Esophagus squamous epithelium (tissue), 5 donors: ENCODE data around the gene MAZ. TPM values are rescaled to one million over a fixed set of nuclear protein-coding genes. Genes with fewer than 3 reads are reported as not detected.
"Not testable (repeated sequence)": the region's sequence is repeated elsewhere in the genome, so short reads cannot be mapped to it uniquely, and the experiment has no call there.

Experiments used
- DNase-seq: peaks from one replicate; lab custom pipeline; 2025; lab: John Stamatoyannopoulos, UW
- H3K27ac ChIP-seq, 4 donors: fragments of 200-600 bp; sonication (generic); one replicate each; pipeline ENCODE4 v1.5.1; 2016 to 2019; ENCODE audit warnings: mild to moderate bottlenecking in 1 of 4
- H3K27me3 ChIP-seq, 4 donors: fragments of 200-600 bp; sonication (generic); 1 replicate in 3 of 4; 2 replicates in 1 of 4; pipeline versions ENCODE4 v1.5.1 to v1.6.0; 2017 to 2021; ENCODE audit warnings: antibody characterized with exemption in 1 of 4
- H3K36me3 ChIP-seq, 3 donors: fragments of 200-600 bp; sonication (generic); one replicate each; pipeline ENCODE4 v1.5.1; 2016 to 2019
- H3K4me1 ChIP-seq, 3 donors: fragments of 200-600 bp; sonication (generic); one replicate each; pipeline ENCODE4 v1.5.1; 2017 to 2019
- H3K4me3 ChIP-seq, 4 donors: fragments of 200-600 bp; sonication (generic); 1 replicate in 3 of 4; 2 replicates in 1 of 4; pipeline ENCODE4 v1.5.1; 2016 to 2019; ENCODE audit warnings: mild to moderate bottlenecking in 2 of 4, moderate library complexity in 1 of 4
- H3K9me3 ChIP-seq, 3 donors: fragments of 200-600 bp; sonication (generic); one replicate each; pipeline ENCODE4 v1.5.1; 2016 to 2019
- POLR2A ChIP-seq, 4 donors: fragments of 450-650 bp; IDR thresholded peaks; one replicate each; pipeline ENCODE4 v1.6.1; 2017; ENCODE audit warnings: antibody characterized with exemption in 4 of 4, mild to moderate bottlenecking in 4 of 4, moderate library complexity in 3 of 4
- WGBS, 2 donors: methylation state at CpG; one replicate each; pipeline ENCODE4 v1.1.5; 2018; 5-methylcytosine and 5-hydroxymethylcytosine counted together
- intact Hi-C: fragments of 100-400 bp; cut with DNase I; formaldehyde crosslinking; loops from one replicate; pipeline ENCODE4 v1.15.0; 2022
- total RNA-seq, 4 donors: library from RNA; depleted of rRNA; stranded (reverse); fragments of >200 nt; gene quantifications; one replicate each; pipeline ENCODE4 v1.1.0, GENCODE V29; 2016
- TF ChIP-seq, protein P1 (sequence below), 6 experiments: fragments of 450-650 bp in 4 of 6; fragments of 200-600 bp in 2 of 6; sonication (generic) in 2 of 6; IDR thresholded peaks; one replicate each; pipeline ENCODE4 v1.5.1; 2016 to 2019; ENCODE audit warnings: antibody characterized with exemption in 6 of 6, mild to moderate bottlenecking in 4 of 6, moderate library complexity in 4 of 6
- donor health status: DM: yes; HTN: yes; CAD: no.

The MAZ gene
- total RNA-seq: 10 to 100 TPM; 87.0 to 99.0 (median 97.3) TPM

DNA sequence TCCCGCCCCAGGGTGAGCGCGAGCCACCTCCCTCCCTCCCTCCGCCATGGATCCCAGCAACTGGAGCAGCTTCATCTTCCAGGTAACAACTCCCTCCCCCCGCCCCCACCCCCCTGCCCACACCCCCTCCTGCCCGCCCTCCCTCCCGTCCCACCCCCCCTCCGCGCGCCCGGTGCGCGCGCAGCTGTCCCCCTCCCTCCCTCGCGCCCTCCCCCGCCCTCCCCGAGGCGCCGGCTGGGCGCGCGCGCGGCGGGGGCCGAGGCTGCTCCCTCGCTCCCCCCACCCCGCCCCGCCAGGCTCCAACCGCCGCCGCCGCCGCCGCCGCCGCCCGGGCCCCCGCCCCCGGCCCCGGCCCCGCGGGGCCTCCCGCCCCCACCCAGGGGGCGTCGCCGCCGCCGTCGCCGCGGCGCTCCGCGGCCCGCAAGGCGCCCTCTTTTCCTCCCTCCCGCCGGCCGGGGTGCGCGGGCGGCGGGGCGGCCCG, at the start of gene MAZ:
MAZ (plus strand) TSS at position 431 of the 481 bp plus-strand sequence. CDS start 173 bp downstream, outside the sequence.
- intact Hi-C loops: no loop called here
- WGBS, 2 donors: no CpG with 5 or more reads among the region's 67 CpGs
- H3K27ac ChIP-seq: peak within 1 kb of the TSS; percentile 91 to 100 (median 98)
- TF ChIP-seq POLR2A (IDR thresholded peaks at IDR 0.05): no peak
- TF ChIP-seq, protein P1, sequence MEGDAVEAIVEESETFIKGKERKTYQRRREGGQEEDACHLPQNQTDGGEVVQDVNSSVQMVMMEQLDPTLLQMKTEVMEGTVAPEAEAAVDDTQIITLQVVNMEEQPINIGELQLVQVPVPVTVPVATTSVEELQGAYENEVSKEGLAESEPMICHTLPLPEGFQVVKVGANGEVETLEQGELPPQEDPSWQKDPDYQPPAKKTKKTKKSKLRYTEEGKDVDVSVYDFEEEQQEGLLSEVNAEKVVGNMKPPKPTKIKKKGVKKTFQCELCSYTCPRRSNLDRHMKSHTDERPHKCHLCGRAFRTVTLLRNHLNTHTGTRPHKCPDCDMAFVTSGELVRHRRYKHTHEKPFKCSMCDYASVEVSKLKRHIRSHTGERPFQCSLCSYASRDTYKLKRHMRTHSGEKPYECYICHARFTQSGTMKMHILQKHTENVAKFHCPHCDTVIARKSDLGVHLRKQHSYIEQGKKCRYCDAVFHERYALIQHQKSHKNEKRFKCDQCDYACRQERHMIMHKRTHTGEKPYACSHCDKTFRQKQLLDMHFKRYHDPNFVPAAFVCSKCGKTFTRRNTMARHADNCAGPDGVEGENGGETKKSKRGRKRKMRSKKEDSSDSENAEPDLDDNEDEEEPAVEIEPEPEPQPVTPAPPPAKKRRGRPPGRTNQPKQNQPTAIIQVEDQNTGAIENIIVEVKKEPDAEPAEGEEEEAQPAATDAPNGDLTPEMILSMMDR (IDR thresholded peaks at IDR 0.05): no peak
- no peak for DNase-seq
- peak within 1 kb of the TSS; percentile 72 to 95 (median 78) for H3K4me3 ChIP-seq
- peaks cover 11 to 49% (median 14%) of the 10 kb centered on the region in 3 donors for H3K36me3 ChIP-seq
- H3K9me3 ChIP-seq: no peaks in the 10 kb centered on the region
- no peaks in the 10 kb centered on the region for H3K27me3 ChIP-seq
- H3K4me1 ChIP-seq: peaks cover 40 to 60% (median 45%) of the 10 kb centered on the region in 3 donors

DNA sequence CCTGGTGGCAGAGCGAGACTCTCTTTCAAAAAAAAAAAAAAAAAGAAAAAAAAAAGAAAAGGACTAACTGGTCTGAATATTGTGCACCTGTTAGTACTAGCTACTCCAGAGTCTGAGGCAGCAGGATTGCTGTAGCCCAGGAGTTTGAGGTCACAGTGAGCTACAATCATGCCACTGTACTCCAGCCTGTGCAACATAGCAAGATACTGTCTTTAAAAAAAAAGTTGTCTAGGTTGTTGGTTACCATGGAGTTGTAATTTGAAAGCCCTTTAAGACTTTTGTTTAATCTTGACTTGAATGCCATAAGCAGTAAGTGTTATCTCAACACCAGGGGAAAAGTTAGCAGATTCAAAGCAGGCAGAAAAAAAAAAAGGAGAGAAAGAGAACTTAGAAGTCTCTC, 49.7 kb upstream of the MAZ start:
- H3K4me1 ChIP-seq: no peaks in the 10 kb centered on the region
- intact Hi-C loops: no loop called here
- H3K4me3 ChIP-seq: no peak overlapping the region
- H3K9me3 ChIP-seq: no peaks in the 10 kb centered on the region
- WGBS, 2 donors: 67 to 85% methylated on average over 1 of the region's 1 CpG
- H3K27me3 ChIP-seq: peaks cover 0 to 5% (median 0%) of the 10 kb centered on the region in 4 donors
- DNase-seq: no peak
- H3K27ac ChIP-seq: no peak overlapping the region
- TF ChIP-seq, protein P1 (IDR thresholded peaks at IDR 0.05): no peak
- no peak for TF ChIP-seq POLR2A (IDR thresholded peaks at IDR 0.05)
- no peaks in the 10 kb centered on the region for H3K36me3 ChIP-seq

DNA sequence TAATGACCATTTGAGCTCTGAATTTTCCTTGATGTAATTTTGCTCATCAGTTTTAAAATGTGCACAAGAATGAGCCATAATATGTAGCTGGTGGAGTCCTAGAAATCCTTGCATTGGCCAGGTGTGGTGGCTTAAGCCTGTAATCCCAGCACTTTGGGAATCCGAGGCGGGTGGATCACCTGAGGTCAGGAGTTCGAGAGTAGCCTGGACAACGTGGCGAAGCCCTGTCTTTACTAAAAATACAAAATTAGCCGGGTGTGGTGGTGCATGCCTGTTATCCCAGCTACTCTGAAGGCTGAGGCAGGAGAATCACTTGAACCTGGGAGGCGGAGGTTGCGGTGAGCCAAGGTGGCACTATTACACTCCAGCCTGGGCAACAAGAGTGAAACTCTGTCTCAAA, 49.2 kb upstream of the MAZ start:
- H3K27me3 ChIP-seq, intact Hi-C loops, H3K4me1 ChIP-seq, DNase-seq, H3K4me3 ChIP-seq, H3K9me3 ChIP-seq, H3K36me3 ChIP-seq, H3K27ac ChIP-seq: not testable (repeated sequence)
- 71 to 86% methylated on average over 8 of the region's 8 CpGs for WGBS, 2 donors

DNA sequence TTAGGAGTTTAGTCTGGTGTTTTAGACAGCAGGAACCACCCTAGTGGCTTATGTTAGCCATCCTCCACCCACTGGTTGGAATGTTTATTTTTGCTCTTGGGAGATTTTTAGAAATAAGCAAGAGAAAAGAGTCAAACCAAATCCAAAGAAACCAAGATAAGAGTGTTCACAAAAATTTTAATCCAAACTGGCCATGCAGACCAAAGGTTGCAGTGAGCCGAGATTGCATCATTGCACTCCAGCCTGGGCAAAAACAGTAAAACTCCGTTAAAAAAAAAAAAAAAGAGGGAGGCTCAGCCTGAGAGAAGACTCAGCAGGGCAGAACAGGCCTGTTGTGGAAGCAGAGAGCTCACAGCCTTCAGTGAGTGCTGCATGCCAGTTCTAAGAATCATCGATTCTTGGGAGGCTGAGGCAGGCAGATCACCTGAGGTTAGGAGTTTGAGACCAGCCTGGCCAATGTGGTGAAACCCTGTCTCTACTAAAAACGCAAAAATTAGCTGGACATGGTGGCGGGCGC, 48.3 kb upstream of the MAZ start:
- TF ChIP-seq, protein P1 (IDR thresholded peaks at IDR 0.05): no peak
- TF ChIP-seq POLR2A (IDR thresholded peaks at IDR 0.05): no peak
- WGBS, 2 donors: 67 to 75% methylated on average over 6 of the region's 6 CpGs
- no peak overlapping the region for H3K27ac ChIP-seq
- intact Hi-C loops: no loop called here
- no peak overlapping the region for H3K4me3 ChIP-seq
- no peak for DNase-seq
- no peaks in the 10 kb centered on the region for H3K4me1 ChIP-seq
- no peaks in the 10 kb centered on the region for H3K9me3 ChIP-seq
- no peaks in the 10 kb centered on the region for H3K36me3 ChIP-seq
- peaks cover 0 to 5% (median 0%) of the 10 kb centered on the region in 4 donors for H3K27me3 ChIP-seq

DNA sequence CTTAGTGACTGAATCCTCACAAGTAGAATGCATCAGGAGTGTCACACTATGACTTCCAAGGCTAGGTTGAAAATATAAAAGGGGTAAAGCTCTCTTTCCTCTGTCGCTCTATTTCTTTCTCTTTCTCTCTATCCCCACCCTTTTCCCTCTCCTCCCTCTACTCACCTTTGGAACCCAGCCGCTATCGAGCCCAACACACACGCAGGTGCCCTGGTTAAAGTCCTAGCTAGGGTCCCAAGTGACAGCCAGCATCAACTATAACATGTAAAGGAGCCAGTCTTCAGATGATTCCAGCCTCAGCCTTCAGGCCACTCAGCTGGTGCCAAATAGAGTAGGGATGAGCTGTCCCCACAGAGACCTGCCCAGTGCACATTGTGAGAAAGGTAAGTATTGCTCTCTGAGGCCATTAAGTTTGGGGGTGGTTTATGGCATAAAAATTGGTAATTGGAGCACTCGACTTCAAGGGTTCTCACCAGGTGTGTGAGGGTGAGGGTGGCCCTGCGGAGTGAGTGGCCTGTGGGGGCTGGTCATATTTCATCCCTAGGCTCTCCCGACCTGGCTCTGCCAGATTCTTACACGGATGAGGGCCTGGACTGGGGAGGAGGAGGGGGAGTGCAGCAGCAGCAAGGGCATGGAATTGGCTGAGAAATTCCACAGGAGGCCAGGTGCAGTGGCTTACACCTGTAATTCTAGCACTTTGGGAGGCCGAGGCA, 45.6 kb upstream of the MAZ start:
- intact Hi-C loops: no loop called here
- Histone ChIP-seq H3K4me1 (peaks cover 0 to 4% (median 0%) of the 10 kb centered on the region in 3 donors), H3K36me3 (no peaks in the 10 kb centered on the region), H3K27me3 (peaks cover 0 to 5% (median 0%) of the 10 kb centered on the region in 4 donors), H3K27ac (no peak overlapping the region), H3K9me3 (no peaks in the 10 kb centered on the region), H3K4me3 (no peak overlapping the region)
- TF ChIP-seq POLR2A (IDR thresholded peaks at IDR 0.05): no peak
- TF ChIP-seq, protein P1 (IDR thresholded peaks at IDR 0.05): no peak
- DNase-seq: no peak
- 68 to 84% methylated on average over 6 to 9 of the region's 9 CpGs for WGBS, 2 donors

DNA sequence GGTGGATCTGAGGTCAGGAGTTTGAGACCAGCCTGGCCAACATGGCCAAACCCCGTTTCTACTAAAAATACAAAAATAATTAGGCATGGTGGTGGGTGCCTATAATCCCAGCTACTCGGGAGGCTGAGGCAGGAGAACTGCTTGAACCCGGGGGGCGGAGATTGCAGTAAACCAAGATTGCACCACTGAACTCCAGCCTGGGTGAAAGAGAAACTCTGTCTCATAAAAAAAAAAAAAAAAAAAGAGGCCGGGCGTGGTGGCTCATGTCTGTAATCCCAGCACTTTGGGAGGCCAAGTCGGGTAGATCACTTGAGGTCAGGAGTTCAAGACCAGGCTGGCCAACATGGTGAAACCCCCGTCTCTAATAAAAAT, 45.1 kb upstream of the MAZ start:
- 72 to 79% methylated on average over 3 to 8 of the region's 8 CpGs for WGBS, 2 donors
- intact Hi-C loops, H3K9me3 ChIP-seq, H3K4me3 ChIP-seq, DNase-seq, H3K27ac ChIP-seq, H3K27me3 ChIP-seq, H3K36me3 ChIP-seq, H3K4me1 ChIP-seq: not testable (repeated sequence)
